H1 (cell line): ENCODE measurements around the gene UBE4B. TPM values are rescaled to one million over a fixed set of nuclear protein-coding genes. Genes with fewer than 3 reads are reported as not detected.

Source experiments
- CTCF ChIA-PET: fragments of 300-600 bp; sonication (Branson Sonifier 250); formaldehyde crosslinking; loops from one replicate; lab custom pipeline; 2021; ENCODE audit not compliant: partially characterized antibody; lab: Charles Lee
- POLR2A ChIA-PET: fragments of 300-600 bp; sonication (Branson Sonifier 250); formaldehyde crosslinking; loops from one replicate; lab custom pipeline; 2021; ENCODE audit warnings: inconsistent platforms; ENCODE audit not compliant: partially characterized antibody; lab: Charles Lee
- DNase-seq, 2 experiments: peaks; one replicate each; pipeline versions ENCODE4 v3.0.0 to v3.0.0-alpha.2; 2010 to 2022; ENCODE audit warnings: low spot score in 2 of 2, low read depth in 1 of 2, mixed read lengths in 1 of 2
- FAIRE-seq: peaks from 2 replicates; lab custom pipeline; 2011; peaks lifted over from hg19 to GRCh38; lab: Jason Lieb, UNC
- H2AFZ ChIP-seq: 2 replicates; pipeline ENCODE4 v1.8.1; 2012; ENCODE audit warnings: low read length, inconsistent platforms
- H2AK5ac ChIP-seq: 2 replicates; pipeline ENCODE4 v1.6.1; 2013; ENCODE audit warnings: low read depth, low read length
- H2BK120ac ChIP-seq: replicated peaks from 2 replicates; pipeline ENCODE3; 2013; ENCODE audit warnings: low read depth, low read length, inconsistent platforms
- H2BK12ac ChIP-seq: 2 replicates; pipeline ENCODE4 v1.6.1; 2013; ENCODE audit warnings: low read depth, low read length
- H2BK15ac ChIP-seq: 2 replicates; pipeline ENCODE4 v1.6.1; 2013; ENCODE audit warnings: low read length
- H2BK20ac ChIP-seq: 2 replicates; pipeline ENCODE4 v1.6.1; 2013; ENCODE audit warnings: low read length
- H2BK5ac ChIP-seq: 2 replicates; pipeline ENCODE4 v1.6.1; 2013; ENCODE audit warnings: low read depth, low read length
- H3K14ac ChIP-seq: 2 replicates; pipeline ENCODE4 v1.6.1; 2013; ENCODE audit warnings: inconsistent platforms; ENCODE audit not compliant: insufficient read length
- H3K18ac ChIP-seq: 2 replicates; pipeline ENCODE4 v1.6.1; 2013; ENCODE audit warnings: low read length; ENCODE audit errors: extremely low read depth
- H3K23ac ChIP-seq: 2 replicates; pipeline ENCODE4 v1.6.1; 2013; ENCODE audit warnings: inconsistent platforms; ENCODE audit not compliant: insufficient read length
- H3K23me2 ChIP-seq: 2 replicates; pipeline ENCODE4 v1.6.1; 2013; ENCODE audit warnings: low read depth, low read length
- H3K27ac ChIP-seq: 2 replicates; pipeline ENCODE4 v1.6.1; 2011; ENCODE audit warnings: low read depth, low read length, inconsistent platforms
- H3K27me3 ChIP-seq, 4 experiments: replicated peaks in 1 of 4; 1 replicate in 1 of 4; 2 replicates in 3 of 4; pipeline versions ENCODE4 v1.6.1 to v1.8.1; 2011 to 2013; ENCODE audit warnings: low read length in 3 of 4, mild to moderate bottlenecking in 3 of 4, inconsistent platforms in 2 of 4, mixed read lengths in 2 of 4, moderate library complexity in 1 of 4; ENCODE audit not compliant: control insufficient read depth in 3 of 4, insufficient read depth in 3 of 4; ENCODE audit errors: extremely low read depth in 1 of 4
- H3K36me3 ChIP-seq, 4 experiments: 2 replicates each; pipeline versions ENCODE4 v1.6.1 to v1.8.1; 2011 to 2013; ENCODE audit warnings: mild to moderate bottlenecking in 4 of 4, low read length in 3 of 4, moderate library complexity in 2 of 4, control low read depth in 1 of 4, inconsistent platforms in 1 of 4; ENCODE audit not compliant: insufficient read depth in 4 of 4, control insufficient read depth in 2 of 4
- H3K4ac ChIP-seq: replicated peaks from 2 replicates; pipeline ENCODE3; 2013; ENCODE audit warnings: low read length, low read depth, mixed read lengths, inconsistent platforms; ENCODE audit not compliant: insufficient read length
- H3K4me1 ChIP-seq, 4 experiments: replicated peaks in 1 of 4; 1 replicate in 1 of 4; 2 replicates in 3 of 4; pipeline versions ENCODE4 v1.6.1 to v1.8.1; 2011 to 2013; ENCODE audit warnings: low read length in 3 of 4, inconsistent platforms in 2 of 4, mixed read lengths in 1 of 4; ENCODE audit not compliant: insufficient read depth in 4 of 4, control insufficient read depth in 3 of 4
- H3K4me2 ChIP-seq, 2 experiments: 2 replicates each; pipeline versions ENCODE4 v1.6.1 to v1.8.1; 2011 to 2013; ENCODE audit warnings: low read depth in 2 of 2, low read length in 2 of 2, control low read depth in 1 of 2, inconsistent platforms in 1 of 2, mild to moderate bottlenecking in 1 of 2; ENCODE audit not compliant: insufficient read depth in 1 of 2
- H3K4me3 ChIP-seq, 4 experiments: fragments of 200-600, 300-600 bp in 1 of 4; sonication (generic), shearing (Covaris generic), sonication (Bioruptor Twin) in 1 of 4; 2 replicates each; pipeline versions ENCODE4 v1.5.1 to v1.8.1; 2011 to 2016; ENCODE audit warnings: low read length in 4 of 4, low read depth in 3 of 4, control low read depth in 2 of 4, inconsistent platforms in 2 of 4, mild to moderate bottlenecking in 2 of 4, mixed read lengths in 1 of 4, moderate library complexity in 1 of 4; ENCODE audit not compliant: insufficient read depth in 2 of 4; ENCODE audit errors: extremely low read depth in 1 of 4
- H3K56ac ChIP-seq: replicated peaks from 2 replicates; pipeline ENCODE3; 2013; ENCODE audit warnings: low read depth, mild to moderate bottlenecking, mixed read lengths, low read length, inconsistent platforms; ENCODE audit not compliant: insufficient read length
- H3K79me1 ChIP-seq: 2 replicates; pipeline ENCODE4 v1.6.1; 2013; ENCODE audit warnings: low read depth, low read length, control low read depth
- H3K79me2 ChIP-seq, 2 experiments: 2 replicates each; pipeline versions ENCODE4 v1.6.1 to v1.8.1; 2012 to 2013; ENCODE audit warnings: low read length in 2 of 2, mild to moderate bottlenecking in 2 of 2, inconsistent platforms in 1 of 2; ENCODE audit not compliant: insufficient read depth in 2 of 2, control insufficient read depth in 1 of 2
- H3K9ac ChIP-seq, 4 experiments: replicated peaks in 1 of 4; 1 replicate in 1 of 4; 2 replicates in 3 of 4; pipeline versions ENCODE4 v1.6.1 to v1.8.1; 2011 to 2013; ENCODE audit warnings: low read depth in 3 of 4, low read length in 3 of 4, control low read depth in 2 of 4, mild to moderate bottlenecking in 2 of 4, moderate library complexity in 2 of 4, inconsistent platforms in 1 of 4; ENCODE audit errors: extremely low read depth in 1 of 4
- H3K9me3 ChIP-seq, 2 experiments: 2 replicates each; pipeline versions ENCODE4 v1.6.1 to v1.8.1; 2012 to 2013; ENCODE audit warnings: mild to moderate bottlenecking in 2 of 2, moderate library complexity in 2 of 2, control low read depth in 1 of 2, inconsistent platforms in 1 of 2, low read depth in 1 of 2, low read length in 1 of 2, mixed read lengths in 1 of 2; ENCODE audit not compliant: insufficient read depth in 2 of 2
- H4K20me1 ChIP-seq, 2 experiments: replicated peaks in 1 of 2; 2 replicates each; pipeline versions ENCODE3 to v1.8.1; 2011 to 2013; ENCODE audit warnings: inconsistent platforms in 2 of 2, low read length in 2 of 2, mild to moderate bottlenecking in 1 of 2; ENCODE audit not compliant: insufficient read depth in 2 of 2, control insufficient read depth in 1 of 2
- H4K5ac ChIP-seq: 2 replicates; pipeline ENCODE4 v1.6.1; 2013; ENCODE audit warnings: low read length, low read depth, mixed read lengths, inconsistent platforms; ENCODE audit not compliant: insufficient read length
- H4K8ac ChIP-seq: 2 replicates; pipeline ENCODE4 v1.8.0; 2013; ENCODE audit warnings: mild to moderate bottlenecking, moderate library complexity, low read length, inconsistent platforms; ENCODE audit not compliant: insufficient read depth; ENCODE audit errors: extremely low read depth
- H4K91ac ChIP-seq: replicated peaks from 2 replicates; pipeline ENCODE3; 2013; ENCODE audit warnings: low read length, mixed read lengths, inconsistent platforms; ENCODE audit not compliant: insufficient read length
- ASH2L ChIP-seq: fragments of 200-600, 300-600 bp; sonication (generic); IDR thresholded peaks from one replicate; pipeline ENCODE4 v1.7.1; 2017; ENCODE audit warnings: low read length
- ATF2 ChIP-seq: IDR thresholded peaks from 2 replicates; pipeline ENCODE4 v1.6.1; 2012; ENCODE audit warnings: low read length, inconsistent platforms
- E2F6 ChIP-seq: IDR thresholded peaks from 2 replicates; pipeline ENCODE4 v1.6.1; 2012; ENCODE audit warnings: inconsistent platforms
- JUND ChIP-seq: IDR thresholded peaks from 2 replicates; pipeline ENCODE4 v1.6.1; 2011; ENCODE audit warnings: mild to moderate bottlenecking, improper control_type of control experiment, low read length
- KDM1A ChIP-seq: fragments of 200-600, 300-600 bp; sonication (generic); IDR thresholded peaks from 2 replicates; pipeline ENCODE4 v1.7.1; 2016; ENCODE audit warnings: mild to moderate bottlenecking, low read length, borderline replicate concordance
- RBBP5 ChIP-seq: IDR thresholded peaks from 2 replicates; pipeline ENCODE4 v1.7.1; 2012; ENCODE audit warnings: low read depth, mild to moderate bottlenecking, inconsistent platforms, low read length, moderate library complexity, borderline replicate concordance
- SAP30 ChIP-seq: fragments of 300-600 bp; sonication (generic); IDR thresholded peaks from 2 replicates; pipeline ENCODE4 v1.7.1; 2012; ENCODE audit warnings: low read length, moderate library complexity, mild to moderate bottlenecking, inconsistent platforms; ENCODE audit not compliant: insufficient read depth, insufficient replicate concordance
- USF2 ChIP-seq: IDR thresholded peaks from 2 replicates; pipeline ENCODE4 v1.6.1; 2011; ENCODE audit warnings: low read length, improper control_type of control experiment
- YY1 ChIP-seq: IDR thresholded peaks from 2 replicates; pipeline ENCODE4 v1.6.1; 2011; ENCODE audit warnings: low read depth, mild to moderate bottlenecking, low read length
- WGBS, 2 experiments: shearing (Covaris generic) in 1 of 2; methylation state at CpG; one replicate each; pipeline versions ENCODE4 v1.1.6 to v1.1.7; 2013 to 2015; ENCODE audit warnings: low lambda C conversion rate in 2 of 2, mixed read lengths in 2 of 2, inconsistent platforms in 1 of 2, low coverage in 1 of 2, missing lambda C conversion rate in 1 of 2; ENCODE audit not compliant: insufficient replicate concordance in 2 of 2, insufficient coverage in 1 of 2, insufficient read length in 1 of 2; ENCODE audit errors: extremely low coverage in 1 of 2, missing lambda C conversion rate in 1 of 2; 5-methylcytosine and 5-hydroxymethylcytosine counted together
- polyA plus RNA-seq, 7 experiments: library from polyadenylated mRNA; depleted of rRNA in 3 of 7; stranded (reverse) in 5 of 7; unstranded in 2 of 7; fragments of >200 nt in 5 of 7; fragments of 200-250 nt in 2 of 7; gene quantifications; 1 replicate in 5 of 7; 2 replicates in 1 of 7; 4 replicates in 1 of 7; pipeline versions ENCODE4 v1.2.1 to v1.2.3, GENCODE V29; 2011 to 2013; ENCODE audit warnings: missing spikeins in 2 of 7, mixed read lengths in 2 of 7
- total RNA-seq: library from RNA; stranded (reverse); fragmentation: NEBNext Ultra II Directional; extraction: Animal tissue kit (Norgen Biotek cat#: 25700); gene quantifications from 2 replicates; pipeline ENCODE4 v1.2.1, GENCODE V29; 2021
- TF ChIP-seq, protein P1 (sequence below): IDR thresholded peaks from 2 replicates; pipeline ENCODE4 v1.6.1; 2012; ENCODE audit warnings: inconsistent platforms

Gene UBE4B
- total and polyA plus RNA-seq, 2 of the 8 experiments (the other 6 are each of a cell fraction or from before 2014, with no cell fraction given), result 24.5 to 90.1 TPM

DNA sequence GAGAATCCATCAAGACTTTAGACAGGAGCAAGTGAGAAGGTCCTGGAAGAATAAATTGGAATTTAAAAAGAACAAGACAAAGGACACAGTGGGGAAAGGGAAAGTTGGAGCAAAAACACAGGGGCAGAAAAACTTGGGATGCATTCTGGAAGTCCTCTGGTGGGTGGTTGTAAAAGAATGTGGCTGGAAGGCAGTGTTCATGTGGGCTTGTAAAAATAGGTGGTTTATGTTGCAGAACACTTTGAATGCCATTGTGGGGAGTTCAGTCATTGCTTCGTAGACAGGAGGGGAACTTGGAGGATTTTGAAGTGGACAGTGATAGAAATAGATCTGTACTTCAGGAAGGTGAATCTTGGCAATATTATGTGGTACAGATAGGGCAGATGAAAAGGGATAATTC, 192.8 kb downstream of the UBE4B start:
- Histone ChIP-seq H3K9ac (no peak overlapping the region), H3K27me3 (no peaks in the 10 kb centered on the region), H3K4me2 (no peak overlapping the region), H2BK5ac (no peak overlapping the region), H3K4me3 (no peak overlapping the region), H3K27ac (no peak overlapping the region), H2BK20ac (no peak overlapping the region), H2AK5ac (no peak overlapping the region), H3K79me2 (peaks cover 10 to 96% of the 10 kb centered on the region in 2 experiments), H3K79me1 (peaks cover 15% of the 10 kb centered on the region), H4K5ac (no peak overlapping the region), H4K91ac (no peak overlapping the region), H2BK120ac (no peak overlapping the region), H4K8ac (no peak overlapping the region), H3K23ac (no peak overlapping the region), H3K18ac (no peak overlapping the region), H2BK15ac (no peak overlapping the region), H3K4ac (no peak overlapping the region), H4K20me1 (peaks cover 8 to 13% of the 10 kb centered on the region in 2 experiments), H3K9me3 (peaks cover 9 to 11% of the 10 kb centered on the region in 2 experiments), H3K23me2 (no peaks in the 10 kb centered on the region; the same call in 1 of the 2 replicates), H3K14ac (no peak overlapping the region), H2AFZ (no peak overlapping the region), H3K4me1 (no peaks in the 10 kb centered on the region; a peak in 1 of 7 replicates), H3K56ac (no peak overlapping the region), H3K36me3 (peaks cover 0 to 2% (median 0%) of the 10 kb centered on the region in 4 experiments; a peak in 1 of 8 replicates), H2BK12ac (no peak overlapping the region)
- WGBS, 2 experiments, result 78% methylated on average over 1 of the region's 1 CpG; no CpG with 5 or more reads in 1 of the 2 experiments
- ChIA-PET POLR2A (interaction anchor here (0.7 to 1.2 kb wide), 2 partner anchors 16 to 23 kb away, joined by 3 to 5 read pairs; partner anchors contain the start of gene KIF1B), CTCF (interaction anchor here (0.5 to 1.3 kb wide), 3 partner anchors 23 to 265 kb away, joined by 3 read pairs; no protein-coding TSS in a partner anchor)
- no peak for FAIRE-seq
- no peak for DNase-seq
- TF ChIP-seq ATF2, result no peak
- no peak for TF ChIP-seq RBBP5
- TF ChIP-seq KDM1A, result no peak
- no peak for TF ChIP-seq SAP30
- no peak for TF ChIP-seq USF2
- TF ChIP-seq ASH2L, result no peak
- TF ChIP-seq, protein P1, sequence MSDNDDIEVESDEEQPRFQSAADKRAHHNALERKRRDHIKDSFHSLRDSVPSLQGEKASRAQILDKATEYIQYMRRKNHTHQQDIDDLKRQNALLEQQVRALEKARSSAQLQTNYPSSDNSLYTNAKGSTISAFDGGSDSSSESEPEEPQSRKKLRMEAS, result no peak
- no peak for TF ChIP-seq JUND
- TF ChIP-seq YY1, result no peak
- no peak for TF ChIP-seq E2F6
